ENCODE measurements around the gene DNAI1. TPM values are rescaled to one million over a fixed set of nuclear protein-coding genes. Genes with fewer than 3 reads are reported as not detected.

DNAI1 gene
- total RNA-seq, 2 experiments from 2014 or later = not detected

DNA sequence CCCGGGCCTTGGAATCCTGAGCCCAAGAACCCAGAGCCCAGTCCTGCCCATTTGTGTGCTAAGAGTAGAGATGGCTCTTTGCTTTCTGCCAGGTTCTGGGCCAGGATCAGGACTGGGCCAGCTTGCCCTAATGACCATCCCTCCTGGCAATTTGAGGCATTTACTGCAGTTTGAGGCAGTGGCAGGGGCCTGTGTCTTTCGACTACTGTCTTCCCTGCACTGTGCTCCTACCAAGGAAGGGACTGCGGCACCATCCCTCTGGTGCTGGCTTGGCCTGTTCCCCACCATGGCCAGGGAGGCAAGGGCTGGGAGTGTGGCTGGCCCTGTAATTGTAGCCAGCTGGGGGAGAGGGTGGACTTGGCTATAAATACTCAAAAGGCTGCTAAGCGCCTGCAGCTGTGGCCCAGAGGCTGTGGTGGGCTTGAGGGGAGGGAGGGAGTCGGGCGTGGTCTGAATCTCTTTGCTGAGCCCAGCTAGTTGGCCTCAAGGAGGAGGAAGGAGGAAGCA lies 59.6 kb downstream of the DNAI1 start:
- Histone ChIP-seq H3K4me3 (ENCODE audit: low read length) (no peak overlapping the region), H3K4me1 (ENCODE audit: insufficient read depth, low read length) (peaks cover 10% of the 10 kb centered on the region), H3K27me3 (ENCODE audit: control insufficient read depth in 1 of 2, insufficient read depth in 2 of 2, low read length in 2 of 2) (no peaks in the 10 kb centered on the region), H3K36me3 (ENCODE audit: insufficient read depth, low read length) (no peaks in the 10 kb centered on the region), H3K27ac (ENCODE audit: low read depth in 1 of 2, low read length in 2 of 2) (no peak overlapping the region), H3K9me3 (ENCODE audit: control insufficient read depth in 1 of 2, insufficient read depth in 1 of 2, low read length in 2 of 2) (no peaks in the 10 kb centered on the region)
- TF ChIP-seq, protein P1, sequence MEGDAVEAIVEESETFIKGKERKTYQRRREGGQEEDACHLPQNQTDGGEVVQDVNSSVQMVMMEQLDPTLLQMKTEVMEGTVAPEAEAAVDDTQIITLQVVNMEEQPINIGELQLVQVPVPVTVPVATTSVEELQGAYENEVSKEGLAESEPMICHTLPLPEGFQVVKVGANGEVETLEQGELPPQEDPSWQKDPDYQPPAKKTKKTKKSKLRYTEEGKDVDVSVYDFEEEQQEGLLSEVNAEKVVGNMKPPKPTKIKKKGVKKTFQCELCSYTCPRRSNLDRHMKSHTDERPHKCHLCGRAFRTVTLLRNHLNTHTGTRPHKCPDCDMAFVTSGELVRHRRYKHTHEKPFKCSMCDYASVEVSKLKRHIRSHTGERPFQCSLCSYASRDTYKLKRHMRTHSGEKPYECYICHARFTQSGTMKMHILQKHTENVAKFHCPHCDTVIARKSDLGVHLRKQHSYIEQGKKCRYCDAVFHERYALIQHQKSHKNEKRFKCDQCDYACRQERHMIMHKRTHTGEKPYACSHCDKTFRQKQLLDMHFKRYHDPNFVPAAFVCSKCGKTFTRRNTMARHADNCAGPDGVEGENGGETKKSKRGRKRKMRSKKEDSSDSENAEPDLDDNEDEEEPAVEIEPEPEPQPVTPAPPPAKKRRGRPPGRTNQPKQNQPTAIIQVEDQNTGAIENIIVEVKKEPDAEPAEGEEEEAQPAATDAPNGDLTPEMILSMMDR (IDR thresholded peaks at IDR 0.05) = no peak
- Mint-ChIP-seq H3K4me3 (no peak overlapping the region), H3K27ac (no peak overlapping the region), H3K9me3 (no peaks in the 10 kb centered on the region), H3K36me3 (ENCODE audit: low read depth) (no peaks in the 10 kb centered on the region), H3K27me3 (no peaks in the 10 kb centered on the region), H3K4me1 (ENCODE audit: low read depth) (peaks cover 5% of the 10 kb centered on the region)
- POLR2A ChIA-PET = no interaction called here
- DNase-seq = no peak
- CTCF ChIA-PET = no interaction called here
- intact Hi-C loops (cut with DNase I, micrococcal nuclease) = no loop called here
- ATAC-seq (ENCODE audit: poor library complexity) = no peak

DNA sequence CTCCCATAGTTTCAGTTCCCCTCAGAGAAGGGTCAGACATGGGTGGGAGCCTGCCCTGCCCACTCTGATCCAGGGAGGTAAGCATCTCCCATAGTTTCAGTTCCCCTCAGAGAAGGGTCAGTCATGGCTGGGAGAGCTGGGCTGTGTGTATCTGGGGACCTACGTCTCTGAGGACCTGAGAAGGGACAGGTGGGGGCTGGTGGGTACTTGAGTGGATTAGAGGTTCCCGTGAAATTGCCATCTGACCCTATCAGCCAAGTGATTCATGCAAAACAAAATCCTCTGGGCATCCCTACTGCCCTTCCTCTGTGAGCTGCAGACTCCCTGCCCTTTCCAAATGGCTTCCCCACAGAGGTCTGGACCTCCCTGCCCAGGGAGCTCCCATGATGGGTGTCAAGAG lies 60.3 kb downstream of the DNAI1 start:
- Mint-ChIP-seq H3K27me3 (no peaks in the 10 kb centered on the region), H3K4me3 (no peak overlapping the region), H3K27ac (no peak overlapping the region), H3K36me3 (ENCODE audit: low read depth) (no peaks in the 10 kb centered on the region), H3K9me3 (no peaks in the 10 kb centered on the region), H3K4me1 (ENCODE audit: low read depth) (peaks cover 10% of the 10 kb centered on the region)
- ATAC-seq (ENCODE audit: poor library complexity) = no peak
- Histone ChIP-seq H3K36me3 (ENCODE audit: insufficient read depth, low read length) (no peaks in the 10 kb centered on the region), H3K4me1 (ENCODE audit: insufficient read depth, low read length) (peaks cover 16% of the 10 kb centered on the region), H3K27ac (ENCODE audit: low read depth in 1 of 2, low read length in 2 of 2) (no peak overlapping the region), H3K9me3 (ENCODE audit: control insufficient read depth in 1 of 2, insufficient read depth in 1 of 2, low read length in 2 of 2) (no peaks in the 10 kb centered on the region), H3K4me3 (ENCODE audit: low read length) (no peak overlapping the region), H3K27me3 (ENCODE audit: control insufficient read depth in 1 of 2, insufficient read depth in 2 of 2, low read length in 2 of 2) (no peaks in the 10 kb centered on the region)
- ChIA-PET POLR2A (no interaction called here), CTCF (interaction anchor here (1.4 kb wide), 1 partner anchor 72 kb away, joined by 7 read pairs; no protein-coding TSS in a partner anchor)
- DNase-seq = no peak
- TF ChIP-seq, protein P1 (IDR thresholded peaks at IDR 0.05) = no peak
- intact Hi-C loops (cut with DNase I, micrococcal nuclease) = no loop called here

- Histone ChIP-seq H3K36me3 (ENCODE audit: insufficient read depth, low read length) (no peaks in the 10 kb centered on the region), H3K4me3 (ENCODE audit: low read length) (no peak overlapping the region), H3K4me1 (ENCODE audit: insufficient read depth, low read length) (peaks cover 16% of the 10 kb centered on the region), H3K27me3 (ENCODE audit: control insufficient read depth in 1 of 2, insufficient read depth in 2 of 2, low read length in 2 of 2) (no peaks in the 10 kb centered on the region), H3K9me3 (ENCODE audit: control insufficient read depth in 1 of 2, insufficient read depth in 1 of 2, low read length in 2 of 2) (no peaks in the 10 kb centered on the region), H3K27ac (ENCODE audit: low read depth in 1 of 2, low read length in 2 of 2) (no peak overlapping the region)
- no peak for DNase-seq
- no peak overlapping the region for H3K27ac Mint-ChIP-seq
- no peak overlapping the region for H3K4me3 Mint-ChIP-seq
- H3K36me3 Mint-ChIP-seq (ENCODE audit: low read depth) = no peaks in the 10 kb centered on the region
- H3K4me1 Mint-ChIP-seq (ENCODE audit: low read depth) = peaks cover 12% of the 10 kb centered on the region
- intact Hi-C loops (cut with DNase I, micrococcal nuclease) = loop anchor here in 1 of 2 experiments (5.0 to 10.0 kb wide), 7 partner anchors 93 to 1225 kb away; partner anchors contain the start of genes ATOSB, DCAF12, DNAJB5 and FANCG
- no peaks in the 10 kb centered on the region for H3K9me3 Mint-ChIP-seq
- no peak for ATAC-seq (ENCODE audit: poor library complexity)
- CTCF ChIA-PET = interaction anchor here (1.4 kb wide), 1 partner anchor 72 kb away, joined by 7 read pairs; no protein-coding TSS in a partner anchor
- H3K27me3 Mint-ChIP-seq = no peaks in the 10 kb centered on the region
- POLR2A ChIA-PET = no interaction called here
- TF ChIP-seq, protein P1 (IDR thresholded peaks at IDR 0.05) = no peak
Measured at GRCh38 chr9:34519321-34520020, 60.9 kb downstream of the DNAI1 start.

All from CD4-positive, alpha-beta T cell (primary cell).